Lung (tissue), 12 donors: Measurements from ENCODE around the gene TIMP1. TPM values are rescaled to one million over a fixed set of nuclear protein-coding genes. Genes with fewer than 3 reads are reported as not detected.

Experiments
- ATAC-seq: fragments of 200-7000 bp; cut with Tn5 transposase; one replicate; pipeline ENCODE4 v1.9.1; 2020; ENCODE audit warnings: moderate number of reproducible peaks; ENCODE audit not compliant: insufficient read depth, low FRiP score
- DNase-seq, 3 donors: peaks; one replicate each; pipeline ENCODE4 v3.0.0-alpha.2; 2013 to 2017
- H3K27ac ChIP-seq, 2 donors: one replicate each; pipeline ENCODE4 v1.5.1; 2013; ENCODE audit warnings: mild to moderate bottlenecking in 2 of 2, moderate library complexity in 2 of 2, control low read depth in 1 of 2, inconsistent platforms in 1 of 2, low read depth in 1 of 2, low read length in 1 of 2
- H3K27me3 ChIP-seq, 3 donors: one replicate each; pipeline ENCODE4 v1.5.1; 2013; ENCODE audit warnings: low read length in 2 of 3; ENCODE audit not compliant: control insufficient read depth in 3 of 3, insufficient read depth in 3 of 3
- H3K36me3 ChIP-seq, 4 donors: one replicate each; pipeline ENCODE4 v1.5.1; 2013; ENCODE audit warnings: low read length in 4 of 4, mild to moderate bottlenecking in 1 of 4, moderate library complexity in 1 of 4; ENCODE audit not compliant: control insufficient read depth in 4 of 4, insufficient read depth in 4 of 4
- H3K4me1 ChIP-seq, 5 donors: one replicate each; pipeline ENCODE4 v1.5.1; 2013; ENCODE audit warnings: low read length in 5 of 5, mild to moderate bottlenecking in 2 of 5, moderate library complexity in 1 of 5; ENCODE audit not compliant: control insufficient read depth in 5 of 5, insufficient read depth in 5 of 5
- H3K4me3 ChIP-seq: one replicate; pipeline ENCODE4 v1.5.1; 2013; ENCODE audit warnings: mild to moderate bottlenecking, control low read depth, moderate library complexity
- H3K9ac ChIP-seq, 2 donors: one replicate each; pipeline ENCODE4 v1.5.1; 2013; ENCODE audit warnings: low read length in 2 of 2, control low read depth in 1 of 2; ENCODE audit not compliant: insufficient read depth in 1 of 2
- H3K9me3 ChIP-seq, 4 donors: one replicate each; pipeline ENCODE4 v1.5.1; 2013; ENCODE audit warnings: low read length in 3 of 4, mild to moderate bottlenecking in 1 of 4, moderate library complexity in 1 of 4; ENCODE audit not compliant: control insufficient read depth in 4 of 4, insufficient read depth in 3 of 4
- CTCF ChIP-seq: IDR thresholded peaks from 2 replicates; pipeline ENCODE4 v1.5.1; 2012; ENCODE audit warnings: mild to moderate bottlenecking; ENCODE audit errors: control extremely low read depth, extremely low read depth
- WGBS, 2 donors: extraction: QIAGEN DNeasy Blood & Tissue Kit; methylation state at CpG; one replicate each; pipeline ENCODE4 v1.1.7; 2013; 5-methylcytosine and 5-hydroxymethylcytosine counted together
- polyA plus RNA-seq, 2 donors: library from polyadenylated mRNA; stranded (reverse); fragments of 200-250 nt; gene quantifications; one replicate each; pipeline ENCODE4 v1.2.1, GENCODE V29; 2013
- total RNA-seq, 2 donors: library from RNA; depleted of rRNA in 1 of 2; stranded (reverse); fragments of >200 nt in 1 of 2; gene quantifications; one replicate each; pipeline ENCODE4 v1.2.1, GENCODE V29; 2014 to 2021
- donor health status: control.
- donor health status: control.
- donor health status: Bipolar disorder and iron deficiency.
- donor health status: healthy.
- donor health status: DM: yes; HTN: yes; CAD: no.

TIMP1 gene
- total and polyA plus RNA-seq, 4 donors = 65.3 to 2,202 (median 1,641) TPM

GRCh38 chrX:47587091-47587891, 5.1 kb downstream of the TIMP1 start:
- Histone ChIP-seq H3K27ac (no peak overlapping the region), H3K9ac (no peak overlapping the region), H3K9me3 (no peaks in the 10 kb centered on the region), H3K27me3 (no peaks in the 10 kb centered on the region), H3K36me3 (peaks cover 0 to 4% (median 0%) of the 10 kb centered on the region in 4 donors), H3K4me3 (no peak overlapping the region), H3K4me1 (peaks cover 0 to 6% (median 0%) of the 10 kb centered on the region in 5 donors)
- DNase-seq = no peak
- TF ChIP-seq CTCF = no peak
- no peak for ATAC-seq
- 36 to 63% methylated on average over 4 of the region's 4 CpGs for WGBS, 2 donors

GRCh38 chrX:47587906-47588735, 5.9 kb downstream of the TIMP1 start:
- Histone ChIP-seq H3K4me1 (peaks cover 0 to 6% (median 0%) of the 10 kb centered on the region in 5 donors), H3K4me3 (no peak overlapping the region), H3K9me3 (no peaks in the 10 kb centered on the region), H3K9ac (no peak overlapping the region), H3K36me3 (peaks cover 0 to 4% (median 0%) of the 10 kb centered on the region in 4 donors), H3K27me3 (no peaks in the 10 kb centered on the region), H3K27ac (no peak overlapping the region)
- no peak for ATAC-seq
- DNase-seq = no peak
- WGBS, 2 donors = 80 to 87% methylated on average over 14 to 16 of the region's 16 CpGs
- no peak for TF ChIP-seq CTCF

GRCh38 chrX:47590984-47591383, 8.7 kb downstream of the TIMP1 start:
- TF ChIP-seq CTCF = no peak
- H3K4me3 ChIP-seq = no peak overlapping the region
- H3K27ac ChIP-seq = no peak overlapping the region
- ATAC-seq (no peak), DNase-seq (no peak)
- WGBS, 2 donors = 80 to 89% methylated on average over 5 of the region's 5 CpGs
- no peaks in the 10 kb centered on the region for H3K4me1 ChIP-seq
- H3K9me3 ChIP-seq = no peaks in the 10 kb centered on the region
- no peaks in the 10 kb centered on the region for H3K36me3 ChIP-seq
- no peak overlapping the region for H3K9ac ChIP-seq
- no peaks in the 10 kb centered on the region for H3K27me3 ChIP-seq
